ENCODE measurements around the gene ZGRF1.

- TF ChIP-seq POLR2A (IDR thresholded peaks at IDR 0.05; ENCODE audit: low read length) (no peak), GATA1 (IDR thresholded peaks at IDR 0.05; ENCODE audit: low read depth, low read length) (no peak)
Measured at GRCh38 chr4:112560084-112560483, 76.6 kb downstream of the ZGRF1 start.
